IPS-18a (cell line): ENCODE measurements around the gene ATF4.
"Not testable (repeated sequence)": the region's sequence is repeated elsewhere in the genome, so short reads cannot be mapped to it uniquely, and the experiment has no call there.

Source experiments
- H3K27ac ChIP-seq: one replicate; pipeline ENCODE4 v1.5.1; 2013; ENCODE audit warnings: low read length
- H3K27me3 ChIP-seq: one replicate; pipeline ENCODE4 v1.6.1; 2013; ENCODE audit warnings: mild to moderate bottlenecking, low read length; ENCODE audit not compliant: control insufficient read depth, insufficient read depth
- H3K36me3 ChIP-seq: one replicate; pipeline ENCODE4 v1.6.1; 2013; ENCODE audit warnings: low read depth, low read length; ENCODE audit not compliant: control insufficient read depth
- H3K4me1 ChIP-seq: one replicate; pipeline ENCODE4 v1.6.1; 2013; ENCODE audit warnings: low read depth, low read length; ENCODE audit not compliant: control insufficient read depth
- H3K4me3 ChIP-seq: one replicate; pipeline ENCODE4 v1.5.1; 2013; ENCODE audit warnings: low read length
- H3K9ac ChIP-seq: one replicate; pipeline ENCODE4 v1.6.1; 2013; ENCODE audit warnings: mild to moderate bottlenecking, low read length, moderate library complexity
- H3K9me3 ChIP-seq: one replicate; pipeline ENCODE4 v1.6.1; 2013; ENCODE audit warnings: low read depth, low read length; ENCODE audit not compliant: control insufficient read depth

Gene ATF4

DNA sequence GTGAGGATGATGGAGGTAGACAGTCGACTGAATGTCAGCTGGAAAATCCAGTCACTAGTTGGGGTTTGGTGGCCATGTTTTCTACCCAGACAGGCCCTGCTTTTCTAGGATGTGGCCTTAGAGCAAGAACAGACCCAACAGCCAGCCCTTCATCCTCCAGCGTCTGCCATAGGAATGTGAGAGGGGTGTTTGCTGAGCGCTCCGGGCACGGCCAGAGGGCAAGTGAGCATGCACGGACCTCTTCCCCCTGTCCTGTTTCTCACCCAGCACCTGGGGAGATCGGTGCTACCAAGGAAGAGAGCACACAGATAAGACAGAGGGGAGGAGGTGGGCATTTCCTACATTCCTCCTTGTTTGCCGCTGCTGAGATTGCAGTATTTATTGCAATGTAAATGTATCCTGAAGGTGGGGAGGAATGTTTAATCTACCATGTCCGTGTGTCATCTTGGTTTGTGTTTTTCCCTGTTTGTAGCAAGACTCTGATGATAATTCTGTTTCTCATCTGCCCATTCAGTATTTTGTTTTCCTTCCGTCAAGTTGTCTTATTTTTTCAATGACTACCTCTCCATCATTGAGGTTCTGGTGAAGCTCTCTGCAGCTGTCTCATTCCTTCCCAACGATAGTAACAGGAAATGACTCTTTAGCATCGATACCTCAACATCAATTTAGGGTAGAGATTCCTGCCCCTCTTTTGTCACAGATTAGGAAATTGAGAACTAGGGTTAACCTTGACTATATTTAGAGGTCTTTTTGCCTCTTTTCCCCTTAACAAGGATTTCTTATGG lies 4.9 kb upstream of the ATF4 start:
- Histone ChIP-seq H3K9me3 (no peaks in the 10 kb centered on the region), H3K27me3 (peaks cover 76% of the 10 kb centered on the region), H3K9ac (no peak overlapping the region), H3K36me3 (peaks cover 52% of the 10 kb centered on the region), H3K27ac (no peak overlapping the region), H3K4me3 (no peak overlapping the region), H3K4me1 (peaks cover 8% of the 10 kb centered on the region)

GRCh38 chr22:39517470-39517869 lies 2.9 kb upstream of the ATF4 start:
- Histone ChIP-seq H3K4me1 (peaks cover 11% of the 10 kb centered on the region), H3K36me3 (peaks cover 52% of the 10 kb centered on the region), H3K9ac (no peak overlapping the region), H3K27me3 (peaks cover 56% of the 10 kb centered on the region), H3K27ac (no peak overlapping the region), H3K4me3 (no peak overlapping the region), H3K9me3 (no peaks in the 10 kb centered on the region)

DNA sequence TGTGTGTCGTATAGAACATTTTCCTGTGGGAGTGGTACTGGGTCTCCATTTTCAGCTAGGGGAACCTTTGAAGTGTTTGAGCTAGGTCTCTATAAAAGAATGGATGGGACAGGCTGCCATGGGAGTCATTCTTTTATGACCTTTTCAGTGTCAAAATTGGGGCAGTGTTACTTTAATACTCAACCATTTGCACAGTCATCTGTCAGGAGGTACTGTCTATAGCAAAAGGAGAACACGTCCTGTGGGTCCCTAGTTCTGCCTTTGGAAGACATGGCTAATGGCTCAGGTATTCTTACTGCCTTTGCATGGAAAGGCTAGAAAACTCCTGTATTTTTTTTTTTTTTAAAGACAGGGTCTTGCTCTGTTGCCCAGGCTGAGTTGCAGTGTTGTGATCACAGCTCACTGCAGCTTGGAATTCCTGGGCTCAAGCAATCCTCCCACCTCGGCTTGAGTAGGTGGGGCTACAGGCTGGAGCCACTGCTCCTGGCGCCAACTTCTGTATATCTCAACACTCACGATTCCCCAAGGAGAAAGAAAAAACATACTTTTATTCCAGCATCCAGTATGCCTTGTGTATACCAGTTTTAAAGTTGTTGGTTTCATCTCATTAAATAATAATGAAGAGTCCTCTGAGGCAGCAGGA lies 2.1 kb upstream of the ATF4 start:
- Histone ChIP-seq H3K4me3 (peak overlapping the region; percentile 99), H3K27ac (no peak overlapping the region), H3K27me3 (peaks cover 48% of the 10 kb centered on the region), H3K4me1 (peaks cover 11% of the 10 kb centered on the region), H3K9me3 (no peaks in the 10 kb centered on the region), H3K36me3 (peaks cover 58% of the 10 kb centered on the region), H3K9ac (no peak overlapping the region)

GRCh38 chr22:39518996-39519680 lies 1.2 kb upstream of the ATF4 start:
- peak overlapping the region; percentile 99 for H3K9ac ChIP-seq
- peaks cover 54% of the 10 kb centered on the region for H3K36me3 ChIP-seq
- peaks cover 39% of the 10 kb centered on the region for H3K27me3 ChIP-seq
- H3K4me1 ChIP-seq: peaks cover 11% of the 10 kb centered on the region
- peak overlapping the region; percentile 70 for H3K27ac ChIP-seq
- no peaks in the 10 kb centered on the region for H3K9me3 ChIP-seq
- H3K4me3 ChIP-seq: peak overlapping the region; percentile 99

DNA sequence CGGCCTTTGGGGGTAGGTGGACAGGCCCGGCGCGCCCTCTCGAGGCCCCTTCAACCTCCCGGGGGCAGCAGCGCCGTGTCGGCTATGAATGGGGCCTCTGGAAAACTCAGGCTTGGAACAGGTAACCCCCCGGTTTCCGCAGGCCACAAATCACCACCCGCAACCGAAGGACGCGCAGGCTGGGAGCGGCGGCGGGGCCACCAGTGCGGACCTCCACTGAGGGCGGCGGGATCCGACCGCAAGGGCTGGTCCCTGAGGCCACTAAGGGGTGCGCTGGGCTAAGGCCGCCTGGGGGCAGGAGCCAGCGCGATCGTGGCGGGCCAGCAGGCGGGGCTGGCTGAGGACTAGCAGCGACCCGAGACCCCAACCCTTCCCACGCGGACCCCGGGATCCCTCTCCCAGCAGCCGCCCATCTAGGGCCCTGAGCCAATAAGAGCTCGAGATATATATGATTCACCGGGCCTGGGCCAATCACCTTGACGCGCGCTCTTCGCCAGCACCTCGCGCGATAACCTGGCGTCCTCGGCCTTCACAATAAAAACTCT lies 609 bp upstream of the ATF4 start:
- no peaks in the 10 kb centered on the region for H3K9me3 ChIP-seq
- peak overlapping the region; percentile 99 for H3K4me3 ChIP-seq
- peak overlapping the region; percentile 100 for H3K27ac ChIP-seq
- H3K36me3 ChIP-seq: peaks cover 55% of the 10 kb centered on the region
- H3K27me3 ChIP-seq: peaks cover 33% of the 10 kb centered on the region
- peaks cover 11% of the 10 kb centered on the region for H3K4me1 ChIP-seq
- peak overlapping the region; percentile 99 for H3K9ac ChIP-seq

GRCh38 chr22:39521106-39521885 lies 934 bp downstream of the ATF4 start:
- Histone ChIP-seq H3K27me3 (peaks cover 20% of the 10 kb centered on the region), H3K36me3 (peaks cover 43% of the 10 kb centered on the region), H3K27ac (peak overlapping the region; percentile 100)

DNA sequence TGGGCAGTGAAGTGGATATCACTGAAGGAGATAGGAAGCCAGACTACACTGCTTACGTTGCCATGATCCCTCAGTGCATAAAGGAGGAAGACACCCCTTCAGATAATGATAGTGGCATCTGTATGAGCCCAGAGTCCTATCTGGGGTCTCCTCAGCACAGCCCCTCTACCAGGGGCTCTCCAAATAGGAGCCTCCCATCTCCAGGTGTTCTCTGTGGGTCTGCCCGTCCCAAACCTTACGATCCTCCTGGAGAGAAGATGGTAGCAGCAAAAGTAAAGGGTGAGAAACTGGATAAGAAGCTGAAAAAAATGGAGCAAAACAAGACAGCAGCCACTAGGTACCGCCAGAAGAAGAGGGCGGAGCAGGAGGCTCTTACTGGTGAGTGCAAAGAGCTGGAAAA lies 1.7 kb downstream of the ATF4 start:
- Histone ChIP-seq H3K36me3 (peaks cover 37% of the 10 kb centered on the region), H3K4me3 (peak overlapping the region; percentile 99)

More at GRCh38 chr22:39521106-39521885, 934 bp downstream of the ATF4 start:
- peak overlapping the region; percentile 99 for H3K9ac ChIP-seq
- H3K4me1 ChIP-seq: peaks cover 11% of the 10 kb centered on the region
- H3K9me3 ChIP-seq: not testable (repeated sequence)
- H3K4me3 ChIP-seq: peak overlapping the region; percentile 99

DNA sequence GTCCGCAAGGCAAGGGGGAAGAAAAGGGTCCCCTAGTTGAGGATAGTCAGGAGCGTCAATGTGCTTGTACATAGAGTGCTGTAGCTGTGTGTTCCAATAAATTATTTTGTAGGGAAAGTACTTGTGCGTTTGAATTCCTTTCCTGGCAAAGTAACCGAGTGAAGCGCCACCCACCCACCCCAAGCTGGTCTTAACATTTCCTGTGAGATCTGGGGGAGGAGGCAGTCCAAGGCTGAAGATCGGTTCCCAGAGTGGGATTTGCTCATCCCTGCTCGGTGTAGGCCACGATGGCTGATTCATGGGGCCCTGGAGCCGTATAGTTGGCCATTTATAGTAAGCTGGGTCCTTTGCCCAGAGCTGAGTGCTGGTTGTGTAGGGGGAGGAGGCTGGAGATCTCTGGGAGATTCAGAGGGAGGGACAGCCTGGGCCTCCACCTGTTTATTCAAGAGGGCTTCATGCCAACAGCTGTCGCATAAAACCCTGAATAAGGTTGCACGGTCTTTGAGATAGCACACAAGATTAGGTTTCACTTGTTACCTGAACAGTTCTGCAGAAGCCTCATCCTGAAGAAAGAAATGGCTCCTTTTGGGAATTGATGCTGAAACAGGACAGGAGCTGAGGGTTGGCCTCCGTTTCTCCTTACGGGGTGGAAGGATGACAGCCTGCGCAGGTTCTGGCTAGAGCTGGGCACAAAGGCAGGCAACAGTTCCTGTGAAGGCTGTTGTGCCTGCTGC lies 2.4 kb downstream of the ATF4 start:
- peaks cover 10% of the 10 kb centered on the region for H3K27me3 ChIP-seq
- no peak overlapping the region for H3K9ac ChIP-seq
- peaks cover 36% of the 10 kb centered on the region for H3K36me3 ChIP-seq
- no peaks in the 10 kb centered on the region for H3K9me3 ChIP-seq
- H3K27ac ChIP-seq: no peak overlapping the region
- H3K4me1 ChIP-seq: peaks cover 11% of the 10 kb centered on the region
- H3K4me3 ChIP-seq: peak overlapping the region; percentile 11

More for the DNA sequence above, 1.7 kb downstream of the ATF4 start:
- Histone ChIP-seq H3K9ac (peak overlapping the region; percentile 99), H3K27me3 (peaks cover 16% of the 10 kb centered on the region), H3K4me1 (peaks cover 11% of the 10 kb centered on the region)
- not testable (repeated sequence) for H3K9me3 ChIP-seq, H3K27ac ChIP-seq

GRCh38 chr22:39524089-39524752 lies 3.9 kb downstream of the ATF4 start:
- H3K9me3 ChIP-seq: no peaks in the 10 kb centered on the region
- H3K9ac ChIP-seq: no peak overlapping the region
- H3K27me3 ChIP-seq: no peaks in the 10 kb centered on the region
- H3K4me1 ChIP-seq: peaks cover 3% of the 10 kb centered on the region
- H3K27ac ChIP-seq: no peak overlapping the region
- H3K4me3 ChIP-seq: no peak overlapping the region
- H3K36me3 ChIP-seq: peaks cover 43% of the 10 kb centered on the region
